Osteoblast (primary cell): ENCODE measurements around the gene MAP4K4. TPM values are rescaled to one million over a fixed set of nuclear protein-coding genes. Genes with fewer than 3 reads are reported as not detected.

Experiments
- DNase-seq: peaks from one replicate; pipeline ENCODE4 v3.0.0; 2011; ENCODE audit warnings: low spot score, mixed read lengths; ENCODE audit not compliant: insufficient read length; ENCODE audit errors: missing footprints
- H2AFZ ChIP-seq: 2 replicates; pipeline ENCODE4 v1.6.0; 2011; ENCODE audit warnings: mild to moderate bottlenecking, low read length
- H3K27ac ChIP-seq: 2 replicates; pipeline ENCODE4 v1.5.1; 2011; ENCODE audit warnings: mild to moderate bottlenecking, low read depth, low read length, moderate library complexity
- H3K27me3 ChIP-seq: 2 replicates; pipeline ENCODE4 v1.6.0; 2012; ENCODE audit warnings: mild to moderate bottlenecking, control low read depth, inconsistent platforms, low read length, moderate library complexity; ENCODE audit not compliant: insufficient read depth
- H3K36me3 ChIP-seq: 2 replicates; pipeline ENCODE4 v1.5.1; 2011; ENCODE audit warnings: mild to moderate bottlenecking, low read length, control low read depth, moderate library complexity; ENCODE audit not compliant: insufficient read depth
- H3K4me1 ChIP-seq: 2 replicates; pipeline ENCODE4 v1.5.1; 2011; ENCODE audit warnings: mild to moderate bottlenecking, low read length, control low read depth, moderate library complexity; ENCODE audit not compliant: insufficient read depth
- H3K4me2 ChIP-seq: 2 replicates; pipeline ENCODE4 v1.6.0; 2011; ENCODE audit warnings: mild to moderate bottlenecking, low read length; ENCODE audit not compliant: insufficient read depth
- H3K4me3 ChIP-seq: fragments of 200-600 bp; sonication (generic); 3 replicates; pipeline ENCODE4 v1.5.1; 2012; ENCODE audit warnings: mild to moderate bottlenecking, low read length, inconsistent platforms; ENCODE audit not compliant: insufficient read depth
- H3K79me2 ChIP-seq: 2 replicates; pipeline ENCODE4 v1.6.0; 2012; ENCODE audit warnings: mild to moderate bottlenecking, low read length, control low read depth, inconsistent platforms; ENCODE audit not compliant: insufficient read depth
- H3K9me3 ChIP-seq: 2 replicates; pipeline ENCODE4 v1.5.1; 2011; ENCODE audit warnings: low read depth, low read length, control low read depth
- H4K20me1 ChIP-seq: 2 replicates; pipeline ENCODE4 v1.6.0; 2012; ENCODE audit warnings: mild to moderate bottlenecking, low read length, control low read depth; ENCODE audit not compliant: insufficient read depth
- total RNA-seq: library from RNA; depleted of rRNA; stranded (reverse); fragments of >200 nt; gene quantifications from 2 replicates; pipeline ENCODE4 v1.2.3, GENCODE V29; 2012
- TF ChIP-seq, protein P1 (sequence below): IDR thresholded peaks from 2 replicates; pipeline ENCODE4 v1.5.1; 2011; ENCODE audit warnings: mild to moderate bottlenecking, low read depth, low read length, moderate library complexity; ENCODE audit errors: extremely low read depth

The MAP4K4 gene
- total RNA-seq, 1 donor, result 231 TPM

GRCh38 chr2:101895819-101896322, 198.4 kb downstream of the MAP4K4 start:
- Histone ChIP-seq H3K4me3 (no peak overlapping the region), H3K27ac (no peak overlapping the region), H4K20me1 (no peaks in the 10 kb centered on the region), H3K4me1 (peaks cover 12% of the 10 kb centered on the region), H3K4me2 (no peak overlapping the region), H3K27me3 (no peaks in the 10 kb centered on the region), H2AFZ (no peak overlapping the region), H3K36me3 (peaks cover 61% of the 10 kb centered on the region), H3K79me2 (peaks cover 9% of the 10 kb centered on the region), H3K9me3 (no peaks in the 10 kb centered on the region)
- DNase-seq, result no peak
- TF ChIP-seq, protein P1, sequence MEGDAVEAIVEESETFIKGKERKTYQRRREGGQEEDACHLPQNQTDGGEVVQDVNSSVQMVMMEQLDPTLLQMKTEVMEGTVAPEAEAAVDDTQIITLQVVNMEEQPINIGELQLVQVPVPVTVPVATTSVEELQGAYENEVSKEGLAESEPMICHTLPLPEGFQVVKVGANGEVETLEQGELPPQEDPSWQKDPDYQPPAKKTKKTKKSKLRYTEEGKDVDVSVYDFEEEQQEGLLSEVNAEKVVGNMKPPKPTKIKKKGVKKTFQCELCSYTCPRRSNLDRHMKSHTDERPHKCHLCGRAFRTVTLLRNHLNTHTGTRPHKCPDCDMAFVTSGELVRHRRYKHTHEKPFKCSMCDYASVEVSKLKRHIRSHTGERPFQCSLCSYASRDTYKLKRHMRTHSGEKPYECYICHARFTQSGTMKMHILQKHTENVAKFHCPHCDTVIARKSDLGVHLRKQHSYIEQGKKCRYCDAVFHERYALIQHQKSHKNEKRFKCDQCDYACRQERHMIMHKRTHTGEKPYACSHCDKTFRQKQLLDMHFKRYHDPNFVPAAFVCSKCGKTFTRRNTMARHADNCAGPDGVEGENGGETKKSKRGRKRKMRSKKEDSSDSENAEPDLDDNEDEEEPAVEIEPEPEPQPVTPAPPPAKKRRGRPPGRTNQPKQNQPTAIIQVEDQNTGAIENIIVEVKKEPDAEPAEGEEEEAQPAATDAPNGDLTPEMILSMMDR, result no peak

GRCh38 chr2:101897301-101897700, 199.8 kb downstream of the MAP4K4 start:
- DNase-seq, result no peak
- H4K20me1 ChIP-seq, result no peaks in the 10 kb centered on the region
- H3K4me1 ChIP-seq, result peaks cover 12% of the 10 kb centered on the region
- no peak overlapping the region for H2AFZ ChIP-seq
- H3K9me3 ChIP-seq, result no peaks in the 10 kb centered on the region
- no peak overlapping the region for H3K4me2 ChIP-seq
- H3K79me2 ChIP-seq, result peaks cover 3% of the 10 kb centered on the region
- no peak overlapping the region for H3K4me3 ChIP-seq
- H3K27me3 ChIP-seq, result no peaks in the 10 kb centered on the region
- TF ChIP-seq, protein P1, result no peak
- H3K36me3 ChIP-seq, result peaks cover 48% of the 10 kb centered on the region
- H3K27ac ChIP-seq, result no peak overlapping the region

GRCh38 chr2:101899265-101899664, 201.8 kb downstream of the MAP4K4 start:
- TF ChIP-seq, protein P1, result no peak
- peaks cover 3% of the 10 kb centered on the region for H3K4me1 ChIP-seq
- H3K36me3 ChIP-seq, result peaks cover 31% of the 10 kb centered on the region
- no peak overlapping the region for H3K27ac ChIP-seq
- no peak for DNase-seq
- no peaks in the 10 kb centered on the region for H3K79me2 ChIP-seq
- no peaks in the 10 kb centered on the region for H3K27me3 ChIP-seq
- H2AFZ ChIP-seq, result no peak overlapping the region
- H3K9me3 ChIP-seq, result no peaks in the 10 kb centered on the region
- no peak overlapping the region for H3K4me2 ChIP-seq
- H3K4me3 ChIP-seq, result no peak overlapping the region
- H4K20me1 ChIP-seq, result no peaks in the 10 kb centered on the region

GRCh38 chr2:101899871-101900270, 202.4 kb downstream of the MAP4K4 start:
- no peaks in the 10 kb centered on the region for H3K79me2 ChIP-seq
- no peaks in the 10 kb centered on the region for H3K9me3 ChIP-seq
- no peak overlapping the region for H2AFZ ChIP-seq
- no peak overlapping the region for H3K4me2 ChIP-seq
- TF ChIP-seq, protein P1, result no peak
- H3K36me3 ChIP-seq, result peaks cover 25% of the 10 kb centered on the region
- no peaks in the 10 kb centered on the region for H3K27me3 ChIP-seq
- no peaks in the 10 kb centered on the region for H3K4me1 ChIP-seq
- no peaks in the 10 kb centered on the region for H4K20me1 ChIP-seq
- no peak overlapping the region for H3K4me3 ChIP-seq
- no peak for DNase-seq
- no peak overlapping the region for H3K27ac ChIP-seq
